T-helper 1 cell (primary cell): ENCODE data around the gene GPR22.
A peak's percentile ranks its signal among the peaks of the same experiment; 100 is the strongest.

ENCODE experiments used
- DNase-seq, 5 donors: peaks; one replicate each; pipeline ENCODE4 v3.0.0-alpha.2; 2012 to 2020
- total RNA-seq, 4 donors: gene quantifications; one replicate each; lab custom pipeline; 2026; lab: John Stamatoyannopoulos, UW

The GPR22 gene
- total RNA-seq: 0 reads per million in 4 donors

GRCh38 chr7:107469929-107470328, at the start of gene GPR22:
TSS of gene GPR22 (plus strand) at chr7:107470057. CDS start at chr7:107474061, 4,004 bp downstream.
- no peak for DNase-seq

GRCh38 chr7:107427462-107427861, 42.4 kb upstream of the GPR22 start:
- DNase-seq: no peak

- DNase-seq: no peak
These were observed 41.2 kb upstream of the GPR22 start for GRCh38 chr7:107428642-107429041.

GRCh38 chr7:107430057-107430456, 39.8 kb upstream of the GPR22 start:
- DNase-seq: no peak

GRCh38 chr7:107432261-107432660, 37.6 kb upstream of the GPR22 start:
- no peak for DNase-seq

GRCh38 chr7:107435749-107436148, 34.1 kb upstream of the GPR22 start:
- DNase-seq: no peak

- DNase-seq: no peak
These were observed 30.8 kb upstream of the GPR22 start for GRCh38 chr7:107439025-107439424.

GRCh38 chr7:107441581-107442422, 28.1 kb upstream of the GPR22 start:
- no peak for DNase-seq

GRCh38 chr7:107442678-107443077, 27.2 kb upstream of the GPR22 start:
- no peak for DNase-seq

GRCh38 chr7:107446531-107446930, 23.3 kb upstream of the GPR22 start:
- peak in 1 of 5 donors; percentile 2 for DNase-seq

- no peak for DNase-seq
These were observed 22.9 kb upstream of the GPR22 start for GRCh38 chr7:107446988-107447387.

- DNase-seq: no peak
These were observed 18.9 kb upstream of the GPR22 start for GRCh38 chr7:107450970-107451369.

- no peak for DNase-seq
These were observed 16.5 kb upstream of the GPR22 start for GRCh38 chr7:107453388-107453787.

GRCh38 chr7:107461938-107462533, 7.8 kb upstream of the GPR22 start:
- no peak for DNase-seq

GRCh38 chr7:107463139-107464078, 6.4 kb upstream of the GPR22 start:
- DNase-seq: peak in 4 of 5 donors; percentile 15 to 38 (median 29)

- no peak for DNase-seq
These were observed 5.1 kb upstream of the GPR22 start for GRCh38 chr7:107464666-107465226.

- DNase-seq: no peak
These were observed 1.9 kb upstream of the GPR22 start for GRCh38 chr7:107467972-107468371.

- DNase-seq: no peak
These were observed 1.0 kb upstream of the GPR22 start for GRCh38 chr7:107468824-107469223.

- no peak for DNase-seq
These were observed 1.6 kb downstream of the GPR22 start for GRCh38 chr7:107471292-107472070.

GRCh38 chr7:107472116-107472515, 2.3 kb downstream of the GPR22 start:
- DNase-seq: no peak

GRCh38 chr7:107474104-107474521, 4.3 kb downstream of the GPR22 start:
- no peak for DNase-seq

- DNase-seq: no peak
These were observed 9.4 kb downstream of the GPR22 start for GRCh38 chr7:107479303-107479702.
